HCEC 1CT (cell line): ENCODE measurements around the gene ILF3.

ENCODE experiments used
- DNase-seq: peaks from one replicate; pipeline ENCODE4 v3.0.0-alpha.2; 2017

Gene ILF3

GRCh38 chr19:10701955-10702525 lies 47.9 kb downstream of the ILF3 start:
- DNase-seq = no peak

- peak; percentile 12 for DNase-seq
Measured at GRCh38 chr19:10706990-10707389, 52.8 kb downstream of the ILF3 start.

GRCh38 chr19:10707440-10707839 lies 53.3 kb downstream of the ILF3 start:
- no peak for DNase-seq

- DNase-seq = no peak
Measured at GRCh38 chr19:10708291-10708690, 54.1 kb downstream of the ILF3 start.

GRCh38 chr19:10712045-10712444 lies 57.9 kb downstream of the ILF3 start:
- DNase-seq = no peak

GRCh38 chr19:10712754-10713153 lies 58.6 kb downstream of the ILF3 start:
- no peak for DNase-seq

- no peak for DNase-seq
Measured at GRCh38 chr19:10713317-10713716, 59.2 kb downstream of the ILF3 start.

GRCh38 chr19:10717054-10717355 lies 62.9 kb downstream of the ILF3 start:
- DNase-seq = no peak

GRCh38 chr19:10717356-10718204 lies 63.4 kb downstream of the ILF3 start, which contains the start of gene DNM2:
TSS of gene DNM2 (plus strand) at chr19:10718079. CDS start at chr19:10718243, 164 bp downstream.
- DNase-seq = peak; percentile 100

- DNase-seq = peak; percentile 27
Measured at GRCh38 chr19:10718205-10719196, 64.4 kb downstream of the ILF3 start.

GRCh38 chr19:10719466-10719961 lies 65.4 kb downstream of the ILF3 start:
- DNase-seq = no peak

GRCh38 chr19:10720607-10721125 lies 66.5 kb downstream of the ILF3 start:
- DNase-seq = no peak

- no peak for DNase-seq
Measured at GRCh38 chr19:10723591-10723990, 69.4 kb downstream of the ILF3 start.

- no peak for DNase-seq
Measured at GRCh38 chr19:10724573-10725071, 70.5 kb downstream of the ILF3 start.

- DNase-seq = no peak
Measured at GRCh38 chr19:10725415-10725814, 71.3 kb downstream of the ILF3 start.

- no peak for DNase-seq
Measured at GRCh38 chr19:10726268-10726667, 72.1 kb downstream of the ILF3 start.

- DNase-seq = no peak
Measured at GRCh38 chr19:10727685-10728201, 73.6 kb downstream of the ILF3 start.

- no peak for DNase-seq
Measured at GRCh38 chr19:10729411-10729810, 75.3 kb downstream of the ILF3 start.

- no peak for DNase-seq
Measured at GRCh38 chr19:10730932-10731331, 76.8 kb downstream of the ILF3 start.

GRCh38 chr19:10735741-10736140 lies 81.6 kb downstream of the ILF3 start:
- DNase-seq = no peak

GRCh38 chr19:10736189-10736588 lies 82.0 kb downstream of the ILF3 start:
- no peak for DNase-seq

GRCh38 chr19:10736916-10737551 lies 82.9 kb downstream of the ILF3 start:
- no peak for DNase-seq
